A172 (cell line): ENCODE measurements around the gene PIK3R6. TPM values are rescaled to one million over a fixed set of nuclear protein-coding genes. Genes with fewer than 3 reads are reported as not detected.
"Not testable (repeated sequence)": the region's sequence is repeated elsewhere in the genome, so short reads cannot be mapped to it uniquely, and the experiment has no call there.

Experiments
- DNase-seq: peaks from one replicate; pipeline ENCODE4 v3.0.0-alpha.2; 2015; ENCODE audit warnings: low spot score
- total RNA-seq: library from RNA; depleted of rRNA; stranded (reverse); fragments of >200 nt; shearing (Covaris generic); gene quantifications from 2 replicates; pipeline ENCODE4 v1.2.3, GENCODE V29; 2014

PIK3R6 gene
- total RNA-seq, 1 experiment from 2014 or later, result not detected

GRCh38 chr17:8894202-8894671 is 26.8 kb upstream of the PIK3R6 start:
- DNase-seq, result no peak

DNA sequence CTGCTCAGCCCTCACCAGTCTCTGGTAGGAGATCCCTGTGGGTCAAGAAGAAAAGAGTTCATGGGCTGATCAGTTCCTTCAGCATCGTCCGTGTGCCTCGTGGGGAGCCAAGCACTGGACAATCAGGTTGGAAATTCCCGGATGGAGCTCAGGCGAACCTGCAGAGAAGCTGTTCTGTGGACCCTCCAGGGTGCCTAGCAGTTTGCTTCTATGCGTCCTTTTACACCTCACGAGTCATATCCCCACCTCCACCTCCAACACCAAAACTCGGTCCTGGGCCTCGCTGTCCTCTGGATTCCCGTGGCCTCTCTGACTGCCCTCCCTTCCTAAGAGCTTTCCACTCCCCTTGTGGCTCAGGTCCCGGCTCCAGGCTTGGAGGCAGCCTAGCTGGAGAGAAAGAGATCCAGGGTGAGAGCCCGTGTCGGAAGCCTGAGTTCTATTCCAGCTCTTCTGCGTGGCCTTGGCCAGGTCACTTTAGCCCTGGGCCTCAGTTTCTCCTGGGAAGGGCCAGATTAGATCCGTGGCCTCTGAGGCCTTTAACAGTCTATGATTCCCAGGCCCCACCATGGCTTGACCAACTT is 26.2 kb upstream of the PIK3R6 start:
- DNase-seq, result no peak

DNA sequence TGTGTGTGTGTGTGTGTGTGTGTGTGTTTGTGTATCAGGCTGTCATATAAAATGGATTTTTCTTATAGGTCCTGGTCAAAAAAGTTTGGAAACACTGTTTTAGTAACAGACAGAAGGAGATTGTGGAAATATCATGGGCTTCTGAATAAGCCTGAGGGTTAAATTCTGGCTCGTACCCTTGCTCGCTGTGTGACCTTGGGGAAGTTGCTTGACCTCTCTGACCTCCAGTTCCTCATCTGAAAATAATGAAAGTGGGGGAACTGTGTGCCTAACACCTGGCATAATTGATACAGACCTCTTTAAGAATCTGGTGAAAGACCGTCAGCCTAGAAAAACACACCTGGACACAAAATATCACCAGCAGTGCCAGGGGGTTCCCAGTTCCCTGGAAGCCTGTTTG is 25.6 kb upstream of the PIK3R6 start:
- DNase-seq, result no peak

DNA sequence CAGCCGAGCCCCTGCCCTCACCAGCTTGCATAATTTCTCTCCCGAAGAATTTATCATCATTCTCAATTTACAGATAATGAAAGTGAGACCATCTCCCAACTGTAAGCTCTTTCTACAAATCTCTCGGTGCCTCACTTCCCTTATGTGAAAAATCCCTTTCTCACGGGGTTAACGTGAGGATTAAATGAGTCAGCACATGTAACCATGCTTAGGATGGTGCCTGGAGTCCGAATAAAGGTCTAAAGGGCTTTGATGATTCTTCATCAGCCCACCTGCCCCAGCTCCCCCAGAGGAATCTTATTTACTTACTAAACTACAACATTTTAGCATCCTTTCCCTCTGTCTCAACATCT is 24.8 kb upstream of the PIK3R6 start:
- no peak for DNase-seq

DNA sequence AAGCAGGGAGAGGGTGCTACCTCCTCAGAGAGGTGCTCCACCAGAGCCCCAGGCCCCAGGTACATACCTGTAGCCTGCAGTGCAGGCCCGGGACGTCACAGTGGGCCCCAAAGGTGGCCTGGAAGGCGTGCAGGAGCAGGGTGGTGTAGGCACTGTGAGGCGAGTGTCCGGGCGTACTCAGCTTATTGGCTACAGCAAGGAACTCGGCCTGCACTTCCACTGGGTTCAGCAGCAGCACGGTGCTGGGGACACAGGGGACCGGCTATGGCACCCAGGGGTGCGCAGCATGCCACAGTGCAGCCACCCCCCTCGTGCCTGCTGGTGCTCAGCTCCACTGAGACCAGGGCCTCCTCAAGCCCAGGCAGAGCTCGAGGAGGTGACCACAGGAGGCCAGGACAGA is 23.2 kb upstream of the PIK3R6 start:
- no peak for DNase-seq

- no peak for DNase-seq
Measured at GRCh38 chr17:8889458-8890210, 22.2 kb upstream of the PIK3R6 start.

DNA sequence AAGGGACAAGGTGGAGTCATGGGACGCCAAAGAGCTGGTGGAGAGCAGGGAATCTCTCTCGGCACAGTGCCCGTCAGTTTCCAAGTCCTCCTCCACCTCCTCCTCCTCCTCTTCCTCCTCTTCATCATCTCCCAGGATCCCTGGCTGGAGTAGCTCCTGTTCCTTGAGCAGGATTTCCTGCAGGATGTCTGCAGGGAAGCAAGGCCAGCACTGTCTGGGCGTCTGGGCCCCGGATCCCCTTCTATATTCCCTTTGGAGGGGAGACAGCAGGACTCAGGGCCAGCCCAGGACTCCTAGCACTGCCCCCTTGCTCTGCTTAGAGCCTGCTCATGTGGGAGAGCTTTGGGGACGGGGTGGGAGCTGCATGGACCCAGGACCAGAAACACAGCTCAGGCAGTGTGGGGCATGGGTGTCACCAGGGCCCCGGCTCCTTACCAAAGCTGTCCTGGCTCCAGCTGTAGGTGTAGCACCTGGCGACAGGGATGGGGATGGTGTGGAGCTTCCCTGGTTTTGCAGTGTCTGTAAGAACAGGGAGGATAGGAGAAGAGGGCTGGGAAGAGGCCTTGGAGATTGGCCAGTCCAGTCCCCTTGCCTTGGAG is 21.3 kb upstream of the PIK3R6 start:
- DNase-seq, result no peak

GRCh38 chr17:8887834-8888703 is 20.6 kb upstream of the PIK3R6 start:
- peak; percentile 35 for DNase-seq

DNA sequence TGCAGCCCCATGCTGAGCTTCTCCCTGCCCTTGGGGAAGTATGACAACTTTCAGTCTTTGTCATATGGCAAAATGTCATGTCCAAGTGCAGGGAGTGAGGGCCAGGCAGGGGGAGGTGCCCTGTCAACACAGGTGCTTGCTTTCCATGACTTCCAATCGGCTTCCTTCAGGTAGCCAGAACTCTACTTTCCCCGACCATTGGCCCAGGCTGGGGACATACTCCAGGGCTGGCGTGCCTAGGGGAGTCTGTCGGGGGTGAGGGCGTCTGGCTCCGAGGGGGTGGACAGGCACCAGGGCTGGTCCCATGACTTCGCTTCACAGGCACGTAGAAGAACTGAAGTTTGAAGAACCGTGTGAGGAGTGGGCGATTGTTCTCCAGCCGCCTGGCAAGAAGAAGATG is 19.8 kb upstream of the PIK3R6 start:
- DNase-seq, result no peak

DNA sequence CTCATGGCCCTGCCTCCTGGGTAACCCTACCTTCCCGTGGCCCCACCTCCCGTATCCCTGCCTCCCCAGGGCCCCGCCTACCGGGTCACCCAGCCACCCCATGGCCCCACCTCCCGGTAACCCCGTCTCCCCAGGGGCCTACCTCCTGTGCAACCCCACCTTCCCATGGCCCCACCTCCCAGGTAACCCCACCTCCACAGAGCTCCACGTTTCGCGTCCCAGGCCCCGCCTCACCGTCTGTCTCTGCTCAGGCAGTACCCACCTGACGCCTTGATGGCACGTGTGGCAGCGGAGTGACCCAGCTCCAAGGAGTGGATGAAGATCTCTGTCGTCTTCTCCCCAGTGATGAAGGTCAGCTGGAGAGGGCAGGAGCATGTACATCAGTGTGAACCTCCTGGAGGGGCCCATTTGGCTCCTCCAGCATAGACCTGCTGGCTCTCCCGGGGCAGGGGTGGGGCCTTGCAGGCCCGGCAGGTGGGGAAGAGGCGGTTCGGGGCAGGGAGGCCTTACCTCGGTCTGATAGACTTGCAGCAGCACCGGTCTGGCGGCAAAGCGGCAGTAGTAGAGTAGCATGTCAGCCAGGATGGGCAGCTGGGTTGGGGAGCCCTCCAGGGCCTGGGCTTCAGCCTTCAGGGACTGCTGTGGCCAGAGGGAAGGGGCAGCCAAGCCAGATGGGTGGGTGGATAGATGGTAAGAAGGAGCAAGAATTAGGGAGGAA is 18.7 kb upstream of the PIK3R6 start:
- no peak for DNase-seq

- not testable (repeated sequence) for DNase-seq
Measured at GRCh38 chr17:8885163-8885966, 17.9 kb upstream of the PIK3R6 start.

- no peak for DNase-seq
Measured at GRCh38 chr17:8884336-8884990, 17.0 kb upstream of the PIK3R6 start.

GRCh38 chr17:8883353-8883752 is 15.9 kb upstream of the PIK3R6 start:
- DNase-seq, result no peak

DNA sequence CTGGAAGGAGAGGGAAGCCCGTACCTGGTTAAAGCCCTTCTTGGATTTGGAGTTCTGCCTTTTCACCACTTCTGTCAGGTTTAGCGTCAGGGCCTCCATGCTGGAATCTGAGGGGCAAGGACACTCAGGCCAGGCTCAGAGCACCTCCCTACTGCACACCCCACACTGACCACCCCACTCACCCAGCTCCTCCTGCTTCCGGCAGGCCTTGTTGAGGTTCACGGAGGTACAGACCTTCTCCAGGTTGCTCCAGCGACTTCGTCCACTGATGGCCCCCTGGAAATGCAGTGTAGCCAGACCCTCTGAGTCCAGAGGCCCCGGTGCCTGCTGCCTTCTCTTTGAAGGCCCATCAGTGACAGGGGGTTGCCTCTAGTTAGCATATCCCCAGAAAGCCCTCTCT is 14.1 kb upstream of the PIK3R6 start:
- DNase-seq, result no peak

- no peak for DNase-seq
Measured at GRCh38 chr17:8880466-8880865, 13.0 kb upstream of the PIK3R6 start.

DNA sequence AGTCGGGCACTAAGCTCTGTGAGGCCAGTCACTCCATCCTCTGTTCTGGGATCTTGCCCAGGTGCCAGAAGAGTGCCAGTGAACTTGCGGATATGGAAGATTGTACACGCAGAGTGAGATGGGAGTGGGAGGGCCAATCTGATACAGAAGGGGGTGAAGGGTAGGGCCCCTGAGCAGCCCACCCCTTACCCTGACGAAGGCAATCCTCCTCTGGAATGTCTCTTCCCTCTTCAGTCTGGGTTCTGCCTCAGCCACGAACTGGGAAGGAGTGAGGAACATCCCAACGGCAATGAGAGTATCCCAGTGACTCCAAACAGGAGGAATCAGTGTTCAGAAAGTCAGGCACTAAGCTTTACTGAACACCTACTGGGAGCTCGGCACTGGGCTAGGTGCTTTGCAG is 11.9 kb upstream of the PIK3R6 start:
- DNase-seq, result no peak

- DNase-seq, result no peak
Measured at GRCh38 chr17:8877984-8878383, 10.5 kb upstream of the PIK3R6 start.

DNA sequence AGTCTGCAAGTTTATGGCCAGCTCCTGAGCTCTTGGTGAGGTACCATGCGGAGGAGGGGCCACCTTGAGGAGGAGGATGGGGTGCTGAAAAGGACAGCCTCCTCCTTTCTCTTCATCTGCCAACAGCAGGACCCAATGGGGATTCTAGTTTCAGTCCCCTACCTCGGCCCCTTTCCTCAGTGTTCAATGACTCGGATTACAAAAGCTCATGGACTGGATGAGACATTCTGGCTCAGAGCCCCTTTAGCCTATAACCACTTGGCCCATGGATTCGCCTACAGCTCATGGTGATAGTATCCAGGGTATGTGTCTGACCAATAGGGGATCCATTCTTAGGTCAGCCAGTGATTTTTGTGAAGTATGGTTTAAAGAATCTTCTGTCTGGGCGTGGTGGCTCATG is 8.5 kb upstream of the PIK3R6 start:
- DNase-seq, result no peak

DNA sequence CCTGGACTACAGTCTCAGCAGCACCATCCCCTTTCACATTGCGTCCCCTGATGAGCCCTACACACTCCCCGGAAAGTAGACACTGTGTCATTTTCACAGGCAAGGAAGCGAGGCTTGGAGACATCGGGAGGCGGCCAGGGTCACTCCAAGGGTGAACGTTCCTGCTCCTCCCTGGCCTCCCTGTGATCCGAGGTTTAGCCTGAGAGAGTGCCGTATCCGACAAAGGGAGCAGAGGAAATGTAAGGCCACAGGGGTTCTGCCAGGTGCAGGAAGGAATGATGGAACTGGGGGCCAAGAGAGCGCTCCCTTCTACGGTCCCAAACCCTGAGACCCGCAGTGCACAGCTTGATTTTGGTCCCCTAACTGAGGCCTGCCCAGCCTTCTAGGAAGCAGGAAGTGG is 8.0 kb upstream of the PIK3R6 start:
- DNase-seq, result no peak
